GM23248 (cell line): ENCODE measurements around the gene JAK3.

Source experiments
- EZH2 ChIP-seq: fragments of 200-600 bp; sonication (generic); IDR thresholded peaks from 2 replicates; pipeline ENCODE4 v1.6.1; 2018; ENCODE audit warnings: antibody characterized with exemption, mild to moderate bottlenecking; ENCODE audit not compliant: insufficient read depth, poor library complexity, severe bottlenecking
- EZH2phosphoT487 ChIP-seq: fragments of 200-600 bp; sonication (generic); IDR thresholded peaks from 2 replicates; pipeline ENCODE4 v1.6.1; 2018; ENCODE audit warnings: antibody characterized with exemption, moderate library complexity, mild to moderate bottlenecking, low read depth; ENCODE audit not compliant: insufficient read depth

DNA sequence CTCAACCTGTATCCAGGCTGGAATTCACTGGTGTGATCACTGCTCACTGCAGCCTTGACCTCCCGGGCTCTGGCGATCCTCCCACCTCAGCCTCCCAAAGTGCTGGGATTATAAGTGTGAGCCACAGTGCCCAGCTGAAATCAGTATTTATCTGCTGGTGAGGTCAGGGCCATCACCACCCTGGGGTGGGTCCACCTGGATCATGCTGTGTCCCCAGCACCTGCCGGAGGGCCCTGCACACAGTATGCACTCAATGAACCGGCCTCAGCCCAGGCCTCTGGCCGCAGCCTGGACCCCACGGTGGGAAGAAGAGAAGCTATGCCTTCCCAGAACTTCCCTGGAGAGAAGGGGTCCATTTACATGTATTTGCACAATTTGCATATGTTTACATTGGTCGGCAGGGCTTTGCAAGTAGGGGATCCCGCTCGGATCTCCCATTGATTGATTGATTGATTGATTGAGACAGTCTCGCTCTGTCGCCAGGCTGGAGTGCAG, 21.4 kb upstream of the JAK3 start:
- TF ChIP-seq EZH2 (no peak), EZH2phosphoT487 (no peak)
